WI38 (cell line): ENCODE measurements around the gene HRH3.

ENCODE experiments used
- H3K4me3 ChIP-seq: 2 replicates; pipeline ENCODE4 v1.5.1; 2011; ENCODE audit warnings: low read depth, mild to moderate bottlenecking, control low read depth, low read length
- TF ChIP-seq, protein P1 (sequence below): IDR thresholded peaks from 2 replicates; pipeline ENCODE4 v1.5.1; 2012; ENCODE audit warnings: low read depth, mild to moderate bottlenecking, control low read depth, low read length

HRH3 gene

DNA sequence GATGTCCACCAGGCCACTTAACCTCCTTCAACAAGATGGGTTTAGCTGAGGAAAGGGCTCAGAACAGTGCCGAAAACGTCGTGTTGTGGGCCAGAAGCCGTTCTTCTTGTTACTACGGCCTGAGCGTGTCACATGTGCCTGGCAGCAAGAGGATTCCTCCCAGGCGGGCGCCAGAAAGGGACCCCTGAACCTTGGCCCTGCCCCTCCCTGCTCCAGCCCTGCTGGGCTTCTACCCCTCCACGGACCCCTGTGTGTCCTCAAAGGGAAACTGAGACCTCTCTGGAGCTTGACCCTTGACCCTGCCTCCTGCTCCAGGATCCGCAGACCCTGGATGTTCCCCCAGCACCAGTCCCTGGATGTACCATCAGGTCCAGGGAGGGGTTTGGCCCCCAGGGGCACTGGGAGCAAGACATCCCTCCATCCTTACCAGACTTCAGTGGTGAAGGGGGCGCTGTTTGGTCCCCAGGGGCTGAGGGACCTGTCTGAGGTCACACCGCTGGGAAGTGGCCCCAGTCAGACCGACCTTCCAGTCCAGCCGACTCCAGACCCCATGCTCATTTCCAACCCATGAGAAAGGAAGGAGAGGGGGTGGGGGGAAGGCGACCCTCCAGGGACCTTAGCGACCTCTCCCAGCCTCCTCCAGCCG, 10.1 kb downstream of the HRH3 start:
- TF ChIP-seq, protein P1, sequence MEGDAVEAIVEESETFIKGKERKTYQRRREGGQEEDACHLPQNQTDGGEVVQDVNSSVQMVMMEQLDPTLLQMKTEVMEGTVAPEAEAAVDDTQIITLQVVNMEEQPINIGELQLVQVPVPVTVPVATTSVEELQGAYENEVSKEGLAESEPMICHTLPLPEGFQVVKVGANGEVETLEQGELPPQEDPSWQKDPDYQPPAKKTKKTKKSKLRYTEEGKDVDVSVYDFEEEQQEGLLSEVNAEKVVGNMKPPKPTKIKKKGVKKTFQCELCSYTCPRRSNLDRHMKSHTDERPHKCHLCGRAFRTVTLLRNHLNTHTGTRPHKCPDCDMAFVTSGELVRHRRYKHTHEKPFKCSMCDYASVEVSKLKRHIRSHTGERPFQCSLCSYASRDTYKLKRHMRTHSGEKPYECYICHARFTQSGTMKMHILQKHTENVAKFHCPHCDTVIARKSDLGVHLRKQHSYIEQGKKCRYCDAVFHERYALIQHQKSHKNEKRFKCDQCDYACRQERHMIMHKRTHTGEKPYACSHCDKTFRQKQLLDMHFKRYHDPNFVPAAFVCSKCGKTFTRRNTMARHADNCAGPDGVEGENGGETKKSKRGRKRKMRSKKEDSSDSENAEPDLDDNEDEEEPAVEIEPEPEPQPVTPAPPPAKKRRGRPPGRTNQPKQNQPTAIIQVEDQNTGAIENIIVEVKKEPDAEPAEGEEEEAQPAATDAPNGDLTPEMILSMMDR: no peak
- H3K4me3 ChIP-seq: no peak overlapping the region

- no peak overlapping the region for H3K4me3 ChIP-seq
- TF ChIP-seq, protein P1: 0 out of 2 replicates have a peak, but pooled peaks have one; percentile 5
These were observed 11.0 kb downstream of the HRH3 start for GRCh38 chr20:62208795-62209755.

DNA sequence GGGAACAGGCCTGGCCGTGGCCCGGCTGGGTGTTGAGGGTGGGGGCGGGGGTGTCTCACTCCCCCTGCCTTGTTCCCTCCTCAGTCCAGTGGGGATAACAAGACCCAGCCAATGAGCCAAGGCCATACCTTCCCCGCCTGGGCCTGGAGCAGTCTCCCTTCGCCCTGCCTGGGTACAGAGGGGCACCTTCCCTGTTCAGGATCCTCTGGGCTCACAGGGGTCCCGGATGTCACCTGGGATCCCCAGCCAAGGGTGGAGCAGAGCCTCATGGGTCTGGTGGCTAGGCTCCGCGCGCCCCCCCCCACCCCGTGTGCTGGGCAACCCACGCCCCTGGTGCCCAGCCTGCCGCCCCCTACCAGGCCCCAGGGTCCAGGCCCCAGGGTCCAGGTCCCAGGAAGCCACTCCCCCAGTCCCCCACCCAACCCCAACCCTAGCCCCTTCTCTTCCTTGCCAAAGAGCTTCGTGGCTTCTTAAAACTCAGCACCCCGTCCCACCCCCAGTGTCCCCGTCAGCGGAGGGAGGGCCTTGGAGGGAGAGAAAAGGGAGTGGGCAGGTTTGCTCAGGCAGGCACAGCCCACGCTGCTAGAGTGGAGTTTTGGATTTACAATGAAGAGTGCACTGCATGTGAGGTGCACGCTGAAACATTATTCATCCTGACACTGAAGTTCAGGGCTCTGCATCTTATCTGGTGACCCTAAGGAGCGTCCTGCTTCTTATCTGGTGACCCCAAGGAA, 11.8 kb downstream of the HRH3 start:
- TF ChIP-seq, protein P1: no peak

DNA sequence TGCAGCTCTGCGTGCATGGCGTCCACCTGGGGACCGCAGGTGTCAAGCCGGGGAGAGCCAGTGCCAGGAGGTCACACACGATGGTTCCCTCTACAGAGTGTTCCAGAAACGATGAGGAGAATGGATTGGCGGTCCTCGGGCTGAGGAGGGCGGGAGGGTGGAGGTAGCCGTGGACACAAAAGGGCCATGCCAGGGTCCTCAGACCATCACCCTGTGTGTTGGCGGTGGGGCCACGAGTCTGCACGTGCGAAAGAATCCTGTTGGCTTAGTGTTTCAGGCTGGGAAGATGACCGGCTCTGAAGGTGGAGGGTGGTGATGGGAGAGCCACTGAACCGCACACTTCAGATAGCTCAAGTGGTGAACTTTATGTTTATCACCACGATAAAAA, 13.7 kb downstream of the HRH3 start:
- TF ChIP-seq, protein P1: no peak
- H3K4me3 ChIP-seq: no peak overlapping the region

More for the DNA sequence above, 11.8 kb downstream of the HRH3 start:
- H3K4me3 ChIP-seq: no peak overlapping the region

GRCh38 chr20:62205618-62206387, 14.3 kb downstream of the HRH3 start:
- no peak overlapping the region for H3K4me3 ChIP-seq

DNA sequence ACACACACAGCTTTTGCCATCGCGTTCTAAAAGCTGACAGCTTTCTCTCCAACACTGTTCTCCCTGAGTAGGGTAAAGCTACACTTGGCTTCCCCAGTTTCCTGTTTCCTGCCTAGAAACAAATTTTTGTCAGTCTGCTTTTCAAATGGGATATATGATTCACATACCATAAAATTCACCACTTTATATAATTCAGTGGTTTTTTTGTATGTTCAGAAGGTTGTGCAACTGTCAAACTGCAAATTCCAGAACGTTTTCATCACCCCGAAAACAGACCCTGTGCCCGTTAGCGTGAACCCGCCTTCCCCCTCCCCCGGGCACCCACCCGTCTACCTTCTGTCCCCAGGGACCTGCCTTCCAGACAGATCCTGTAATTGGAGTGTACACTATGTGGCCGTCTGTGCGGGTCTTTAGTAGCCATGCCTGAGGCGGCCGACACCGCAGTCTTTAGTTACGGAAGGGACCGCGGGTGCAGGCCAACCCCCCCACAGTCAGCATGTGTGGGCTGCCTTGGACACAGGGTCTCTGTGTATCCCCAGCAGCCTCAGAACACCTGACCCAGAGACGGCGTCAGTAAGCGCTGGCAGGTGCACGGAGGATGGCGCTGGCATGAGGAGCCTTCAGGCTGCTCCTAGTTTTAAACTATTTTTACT, 16.6 kb downstream of the HRH3 start:
- no peak overlapping the region for H3K4me3 ChIP-seq
- TF ChIP-seq, protein P1: no peak

More at GRCh38 chr20:62205618-62206387, 14.3 kb downstream of the HRH3 start:
- TF ChIP-seq, protein P1: no peak
